GM19324 (cell line): ENCODE measurements around the gene CDK1.

Experiments
- ATAC-seq: cut with Tn5 transposase; IDR thresholded peaks from one replicate; pipeline ENCODE4 v1.9.1; 2021; ENCODE audit warnings: mild to moderate bottlenecking, moderate library complexity; ENCODE audit not compliant: unreplicated experiment, low FRiP score

CDK1 gene

DNA sequence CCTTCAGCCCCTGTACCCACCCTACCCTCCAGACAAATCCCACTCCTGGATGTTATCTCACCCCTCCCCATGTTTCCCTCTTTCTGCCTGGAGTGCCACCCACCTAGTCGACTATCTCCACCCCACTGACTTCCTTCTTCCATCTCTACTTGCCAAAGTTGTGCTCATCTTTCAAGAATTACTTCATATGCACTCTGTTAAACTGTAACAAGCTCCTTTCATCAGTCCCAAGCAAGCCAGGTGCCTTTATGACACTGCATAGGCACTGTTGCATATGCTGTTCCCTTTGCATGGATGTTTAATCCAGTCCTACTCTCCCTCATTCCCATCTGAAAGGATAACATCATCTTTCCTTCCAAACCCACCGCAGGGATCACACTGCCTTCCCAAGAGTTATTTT is 8.9 kb upstream of the CDK1 start:
- no peak for ATAC-seq

DNA sequence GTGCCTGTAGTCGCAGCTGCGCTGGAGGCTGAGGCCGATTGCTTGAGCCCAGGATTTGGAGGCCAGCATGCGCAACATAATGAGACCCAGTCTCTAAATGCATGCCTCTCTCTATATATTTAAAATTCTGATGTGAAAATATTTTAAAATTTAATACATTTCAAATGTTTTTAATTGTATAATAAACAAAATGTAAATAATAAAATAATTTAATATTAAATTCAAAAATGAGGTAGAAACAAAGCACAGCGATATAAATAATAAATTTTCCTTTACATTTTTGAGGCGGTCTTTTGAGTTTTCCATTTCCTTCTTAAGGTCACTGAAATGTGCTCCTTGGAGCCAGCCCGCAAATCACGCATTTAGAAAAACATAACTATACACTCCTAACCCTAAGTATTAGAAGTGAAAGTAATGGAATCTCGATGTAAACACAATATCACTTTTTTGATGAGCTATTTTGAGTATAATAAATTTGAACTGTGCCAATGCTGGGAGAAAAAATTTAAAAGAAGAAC is 523 bp upstream of the CDK1 start:
- peak; percentile 11 for ATAC-seq

DNA sequence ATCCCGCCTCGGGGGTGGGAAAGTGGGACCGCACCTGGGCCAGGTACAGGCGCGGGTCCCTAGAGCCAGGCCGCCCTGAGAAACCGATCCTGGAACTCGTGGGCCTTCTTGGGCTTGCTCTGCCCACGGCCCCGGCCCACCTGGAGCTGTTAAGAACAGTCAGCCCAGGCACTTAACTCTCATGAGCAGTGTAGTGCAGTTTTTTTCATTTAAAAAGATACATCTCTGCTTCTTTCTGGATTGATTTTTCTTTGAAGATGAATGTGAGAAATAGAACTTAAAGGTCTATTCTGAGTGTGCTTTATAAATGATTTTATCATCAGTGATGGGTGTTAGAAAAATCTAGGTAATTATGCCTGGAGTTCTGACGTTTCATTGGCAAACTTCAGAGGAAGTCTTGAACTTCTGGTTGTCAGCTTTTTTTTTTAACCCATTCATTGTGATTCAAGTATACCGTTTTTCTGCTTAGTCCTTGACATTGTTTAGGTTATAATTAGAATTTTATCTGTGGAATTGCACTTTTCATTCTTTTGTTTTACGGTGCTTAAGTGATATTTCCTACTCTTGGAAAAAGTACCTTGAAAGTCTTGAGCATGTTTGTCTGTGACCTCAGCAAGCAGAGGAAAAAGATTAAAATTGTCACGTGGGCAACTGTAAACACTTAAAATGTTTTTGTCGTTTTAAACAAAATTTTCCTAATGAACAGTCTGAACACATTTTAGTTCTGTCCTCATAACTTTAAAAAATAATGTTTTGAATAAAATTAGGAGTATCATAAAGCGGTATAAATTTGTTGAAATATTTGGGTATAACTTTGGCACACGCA is 906 bp downstream of the CDK1 start:
- peak; percentile 8 for ATAC-seq

DNA sequence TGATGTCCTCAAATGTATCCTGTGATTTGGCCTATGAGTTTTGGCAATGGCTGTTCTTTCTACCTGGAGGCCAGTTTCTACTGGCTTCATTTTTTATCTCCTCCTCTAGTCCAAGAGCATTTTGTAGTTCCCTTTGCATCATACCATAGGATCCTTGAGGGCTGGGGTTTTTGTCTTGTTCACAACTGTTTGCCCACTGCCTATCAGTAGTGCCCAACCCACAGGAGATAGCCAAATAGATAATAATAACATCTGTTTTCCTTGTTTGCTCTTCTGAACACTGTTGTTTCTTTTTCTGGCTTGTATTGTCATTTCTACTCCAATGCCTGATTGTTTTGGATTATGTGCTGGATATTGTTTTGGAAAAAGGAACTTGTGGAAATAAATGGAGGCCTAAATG is 3.4 kb downstream of the CDK1 start:
- no peak for ATAC-seq

DNA sequence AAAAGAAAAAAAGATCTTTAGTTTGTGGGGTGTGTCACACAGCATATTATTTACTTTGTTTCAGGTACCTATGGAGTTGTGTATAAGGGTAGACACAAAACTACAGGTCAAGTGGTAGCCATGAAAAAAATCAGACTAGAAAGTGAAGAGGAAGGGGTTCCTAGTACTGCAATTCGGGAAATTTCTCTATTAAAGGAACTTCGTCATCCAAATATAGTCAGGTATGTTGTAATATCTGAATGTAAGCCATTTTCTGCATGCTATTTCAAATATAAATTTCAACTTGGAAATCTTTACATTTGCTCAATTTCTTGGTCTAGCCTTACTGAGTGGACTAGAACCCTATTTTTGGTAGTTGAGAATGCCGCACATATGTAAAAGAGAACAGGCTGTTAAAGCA is 6.4 kb downstream of the CDK1 start:
- no peak for ATAC-seq

DNA sequence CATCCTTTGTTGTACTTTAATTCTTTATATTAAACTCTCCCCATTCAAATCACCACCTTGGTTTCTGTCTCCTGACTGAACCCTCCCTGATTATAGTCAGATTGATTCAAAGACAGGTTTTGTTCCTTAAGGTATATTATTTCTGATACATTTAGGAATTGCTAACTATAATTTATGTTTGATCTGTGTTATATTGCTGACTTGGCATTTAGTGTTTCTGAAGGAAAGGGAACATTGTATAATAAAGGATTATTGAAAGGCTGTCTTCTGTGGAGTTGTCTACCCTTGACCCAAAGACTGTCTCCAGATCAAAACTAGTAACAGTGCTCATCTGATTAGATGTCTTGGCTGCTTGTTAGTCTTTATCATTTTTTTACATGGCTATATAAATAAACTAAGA is 10.3 kb downstream of the CDK1 start:
- no peak for ATAC-seq

DNA sequence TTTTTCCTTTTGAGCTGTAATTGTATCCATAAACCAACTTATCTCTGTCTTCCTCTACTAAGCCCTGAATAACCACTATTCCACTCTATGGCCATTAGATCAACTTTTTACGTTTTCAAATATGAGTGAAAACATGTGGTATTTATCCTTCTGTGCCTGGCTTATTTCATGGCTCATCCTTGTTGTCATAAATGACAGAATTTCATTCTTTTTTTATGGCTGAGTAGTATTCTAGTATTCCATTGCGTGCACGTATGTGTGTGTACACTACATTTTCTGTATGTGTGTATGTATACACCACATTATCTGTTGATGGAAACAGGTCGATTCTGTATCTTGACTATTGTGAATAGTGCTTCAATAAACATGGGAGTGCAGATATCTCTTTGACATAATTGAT is 11.1 kb downstream of the CDK1 start:
- no peak for ATAC-seq

DNA sequence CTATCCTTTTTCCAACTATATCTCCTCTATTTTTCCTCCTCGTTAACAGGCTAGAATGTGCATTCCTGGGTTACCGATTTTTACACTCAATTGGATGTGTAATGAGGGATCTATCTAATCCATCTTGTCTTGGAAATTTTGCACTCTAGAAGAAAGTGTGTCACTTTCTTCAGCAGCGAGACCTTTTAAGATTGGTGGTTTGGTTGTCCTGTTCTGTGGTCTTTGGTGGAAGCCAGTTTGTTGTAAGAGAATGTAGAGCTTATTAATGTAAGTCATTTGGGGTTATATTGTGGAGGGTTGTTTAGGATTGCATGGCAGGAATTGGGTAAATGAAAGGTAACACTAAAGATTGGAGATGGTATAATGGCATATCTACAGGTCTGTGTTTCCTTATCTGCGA is 16.7 kb downstream of the CDK1 start:
- ATAC-seq = no peak

DNA sequence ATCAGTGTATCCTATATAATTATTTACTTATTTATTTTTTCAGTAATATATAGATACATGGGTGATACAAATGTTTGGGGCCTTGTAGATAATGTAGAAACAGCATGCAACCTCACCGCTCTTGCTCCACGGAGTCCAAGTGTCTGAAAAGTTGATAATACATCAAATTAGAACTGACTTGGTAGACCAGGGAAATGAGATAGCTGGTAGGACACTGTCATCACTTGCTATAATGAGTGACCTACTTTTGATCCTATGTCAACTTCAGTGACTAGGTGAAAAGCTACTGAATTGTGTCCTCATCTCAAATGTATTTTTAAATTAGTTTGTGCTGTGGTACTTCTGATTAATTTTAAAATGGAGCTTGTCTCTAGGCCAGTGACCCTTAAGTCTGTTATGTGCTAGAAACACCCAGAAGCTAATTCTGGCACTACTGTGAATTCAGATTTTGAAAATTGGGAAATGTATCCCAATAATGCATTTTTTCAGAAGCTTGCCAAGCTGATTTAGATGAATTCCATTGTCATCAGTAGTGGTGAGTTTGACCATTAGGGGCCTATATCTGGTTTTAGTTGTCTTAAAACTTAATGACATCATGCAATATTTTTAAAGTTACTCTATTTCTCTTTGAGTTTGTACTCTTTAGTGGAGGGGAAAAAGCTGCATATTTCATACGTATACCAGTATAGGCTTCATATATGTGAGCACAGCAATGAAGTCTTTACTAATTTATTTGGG is 17.4 kb downstream of the CDK1 start:
- no peak for ATAC-seq

DNA sequence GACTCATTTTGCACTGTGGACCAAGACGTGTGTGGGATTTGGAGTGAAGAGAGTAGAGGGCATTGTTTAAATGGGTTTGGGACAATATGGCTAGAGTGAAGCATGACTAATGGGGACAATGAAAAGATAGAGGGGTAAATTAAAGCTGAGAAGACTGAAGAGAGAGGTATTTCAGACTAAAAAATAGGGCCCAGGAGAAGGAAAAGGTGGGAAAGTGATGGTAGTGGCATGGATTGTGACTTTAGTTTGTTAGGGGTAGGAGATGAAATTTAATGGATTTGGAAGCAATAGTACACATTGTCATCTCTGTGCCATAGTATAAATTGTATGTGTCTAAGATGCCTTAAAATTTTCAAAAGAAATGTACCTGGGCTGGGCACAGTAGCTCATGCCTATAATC is 18.2 kb downstream of the CDK1 start:
- ATAC-seq = no peak

DNA sequence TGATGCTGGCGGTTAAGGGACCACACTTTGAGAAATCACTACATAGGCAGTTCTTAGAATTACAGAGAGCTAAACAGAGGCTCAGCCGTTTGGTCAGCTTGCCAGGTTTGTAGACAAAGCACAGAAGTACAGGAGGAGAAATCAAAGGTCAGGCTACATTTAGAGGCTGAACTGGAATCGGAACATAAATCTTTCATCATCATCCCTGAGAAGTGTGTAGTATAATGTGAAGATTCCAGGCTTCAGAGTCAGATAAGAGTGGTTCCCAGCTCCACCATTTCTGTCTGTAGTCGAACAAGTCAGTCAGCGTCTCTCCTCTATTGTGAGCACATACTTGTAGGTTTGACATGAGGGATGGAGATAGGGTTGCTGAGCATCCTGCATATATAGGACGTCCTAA is 18.9 kb downstream of the CDK1 start:
- ATAC-seq = no peak

DNA sequence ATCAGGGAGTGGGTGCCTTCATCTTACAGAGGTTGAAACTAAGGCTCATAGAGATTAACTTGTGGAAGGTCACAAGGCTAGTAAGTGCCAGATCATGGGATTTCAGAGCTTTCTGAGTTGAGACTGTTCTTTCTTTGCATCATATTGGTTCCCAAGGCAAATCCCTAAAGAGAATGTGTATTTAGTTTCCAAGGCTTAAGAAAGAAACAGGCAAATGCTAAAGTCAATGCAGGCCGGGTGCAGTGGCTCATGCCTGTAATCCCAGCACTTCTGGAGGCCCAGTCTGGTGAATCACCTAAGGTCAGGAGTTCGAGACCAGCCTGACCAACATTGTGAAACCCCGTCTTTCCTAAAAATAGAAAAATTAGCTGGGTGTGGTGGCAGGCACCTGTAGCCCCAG is 19.8 kb downstream of the CDK1 start:
- no peak for ATAC-seq

DNA sequence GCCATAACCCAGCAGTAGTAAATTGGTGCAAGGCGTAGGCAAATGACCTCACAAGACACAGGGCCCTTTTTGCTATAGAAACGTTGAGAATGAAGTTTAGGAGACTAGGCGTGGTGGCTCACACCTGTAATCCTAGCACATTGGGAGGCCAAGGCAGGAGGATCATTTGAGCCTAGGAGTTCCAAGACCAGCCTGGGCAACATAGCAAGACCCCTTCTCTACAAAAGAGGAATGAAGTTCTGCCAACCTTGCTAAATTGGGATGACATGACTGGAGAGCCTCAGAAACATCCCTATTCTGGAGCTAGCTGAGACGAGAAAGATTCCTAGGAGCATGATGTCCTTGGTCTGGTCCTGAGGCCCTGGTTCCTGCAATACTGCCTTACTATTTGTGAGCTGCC is 20.6 kb downstream of the CDK1 start:
- ATAC-seq = no peak

DNA sequence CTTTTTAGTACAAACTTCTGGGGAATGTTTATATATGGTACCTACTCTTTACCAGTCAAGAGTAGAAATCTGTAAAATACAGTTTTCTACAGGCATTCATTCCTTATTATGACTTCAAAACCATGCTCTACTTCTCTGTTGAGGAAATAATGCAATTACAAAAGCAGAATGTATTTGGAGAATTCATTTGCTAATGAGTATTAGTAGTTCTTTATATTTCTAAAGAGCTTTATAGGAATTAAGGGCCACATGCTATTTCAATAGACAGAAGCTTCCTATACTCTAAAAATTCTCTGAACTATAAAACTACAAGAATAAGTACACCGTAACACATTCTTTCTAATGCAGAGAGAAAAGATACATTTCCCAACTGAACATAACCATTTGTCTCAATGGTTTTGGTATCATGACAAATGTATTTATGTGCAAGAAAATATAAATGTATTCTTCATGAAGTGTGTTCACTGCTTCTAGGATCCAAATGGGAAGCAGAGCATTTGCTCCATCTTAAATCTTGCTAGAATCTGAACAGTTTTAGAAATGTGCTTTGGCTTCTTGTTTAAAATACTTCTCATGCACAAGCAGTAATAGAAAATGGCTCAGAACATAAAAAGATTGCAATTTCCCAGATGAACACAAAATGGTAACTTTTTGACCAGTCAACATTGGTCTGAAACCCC is 21.8 kb downstream of the CDK1 start:
- ATAC-seq = no peak

DNA sequence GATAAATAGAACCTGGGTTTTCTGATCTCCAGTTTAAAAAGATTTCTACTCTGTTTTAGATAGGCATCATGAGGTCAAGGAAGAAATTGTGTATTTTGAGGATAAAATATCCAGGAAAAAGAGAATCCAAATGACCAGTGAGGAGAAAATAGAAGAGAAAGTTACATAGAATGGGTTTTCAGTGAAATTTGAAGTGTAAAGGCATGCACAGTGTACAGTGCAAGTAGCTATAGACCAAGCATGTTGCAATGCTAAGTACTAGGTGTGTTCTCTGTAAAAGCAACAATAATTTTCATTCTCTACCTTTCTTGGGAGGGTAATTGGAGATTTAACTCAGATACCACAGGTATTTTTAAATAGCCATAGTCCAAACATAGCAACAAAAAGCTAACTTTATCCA is 22.6 kb downstream of the CDK1 start:
- ATAC-seq = no peak

DNA sequence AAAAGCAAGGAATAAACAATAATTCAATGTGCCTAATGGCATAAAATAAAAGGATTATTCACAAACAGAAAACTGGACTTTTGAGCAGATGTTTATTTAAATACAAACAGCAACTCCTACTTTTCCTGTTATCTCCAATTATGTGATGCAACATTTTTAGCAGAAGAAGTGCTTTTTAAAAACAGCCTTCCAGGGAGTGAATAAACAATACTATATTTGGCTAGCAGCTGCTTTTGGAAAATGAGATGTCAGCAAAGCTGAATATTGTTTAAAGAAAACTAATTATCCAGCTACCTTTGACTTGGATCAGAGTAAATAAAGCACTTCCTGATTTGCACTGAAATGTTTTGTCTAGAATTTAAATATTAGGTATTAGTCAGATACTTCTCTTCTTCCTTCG is 23.2 kb downstream of the CDK1 start:
- ATAC-seq = no peak

DNA sequence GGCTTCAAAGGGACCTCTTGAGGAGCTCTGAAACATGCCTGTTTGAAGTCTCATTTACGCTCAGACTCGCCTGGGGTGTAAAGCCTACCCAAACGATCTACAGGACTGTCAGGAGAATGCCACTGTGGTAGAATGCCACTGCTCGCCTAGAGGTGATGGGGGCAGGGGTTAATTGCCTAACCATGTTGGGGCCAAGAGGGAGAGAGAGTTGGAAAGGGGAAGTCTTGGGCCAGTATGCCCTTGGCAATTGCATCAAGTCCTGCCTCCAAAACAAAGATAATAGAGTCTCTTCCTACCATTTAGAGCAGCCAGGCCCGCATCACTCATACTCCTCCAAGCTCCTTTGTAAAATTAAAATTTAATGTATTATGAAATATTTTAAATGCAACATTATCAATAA is 25.2 kb downstream of the CDK1 start:
- ATAC-seq = no peak

DNA sequence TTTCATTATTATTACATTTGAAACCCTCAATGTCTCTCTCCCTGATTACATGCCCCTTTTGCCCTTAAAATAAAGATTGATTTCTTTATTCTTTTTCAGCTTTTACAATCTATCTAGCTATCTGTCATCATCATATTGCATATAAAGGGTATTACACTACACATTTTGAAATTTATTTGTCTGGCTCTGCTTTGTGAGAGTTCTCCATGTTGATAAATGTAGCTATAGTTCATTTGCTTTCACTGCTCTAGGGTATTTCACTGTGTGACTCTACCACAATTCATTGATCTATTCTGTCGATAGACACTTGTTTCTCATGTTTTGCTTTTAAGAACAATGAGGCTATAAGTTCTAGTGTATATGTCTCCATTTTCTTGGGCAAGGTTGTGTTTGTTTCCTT is 25.6 kb downstream of the CDK1 start:
- ATAC-seq = no peak

DNA sequence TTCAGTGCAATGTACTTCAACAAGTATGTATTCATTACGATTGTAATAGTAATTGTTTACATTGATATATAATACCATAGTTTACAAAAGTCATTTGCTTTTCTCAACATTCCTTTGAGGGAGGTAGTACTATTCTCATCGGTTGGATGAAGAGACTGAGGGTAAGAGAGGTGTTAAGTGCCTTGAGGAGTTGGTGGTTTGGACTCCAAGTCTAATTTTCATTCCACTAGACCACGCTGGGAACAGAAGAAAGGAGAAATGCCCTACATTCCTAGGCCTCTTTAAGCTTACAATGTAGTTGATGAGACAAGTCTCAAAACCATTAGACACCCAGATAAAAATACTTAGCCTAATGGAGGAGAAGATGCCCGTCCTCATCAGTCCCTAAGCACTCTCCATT is 28.6 kb downstream of the CDK1 start:
- no peak for ATAC-seq

DNA sequence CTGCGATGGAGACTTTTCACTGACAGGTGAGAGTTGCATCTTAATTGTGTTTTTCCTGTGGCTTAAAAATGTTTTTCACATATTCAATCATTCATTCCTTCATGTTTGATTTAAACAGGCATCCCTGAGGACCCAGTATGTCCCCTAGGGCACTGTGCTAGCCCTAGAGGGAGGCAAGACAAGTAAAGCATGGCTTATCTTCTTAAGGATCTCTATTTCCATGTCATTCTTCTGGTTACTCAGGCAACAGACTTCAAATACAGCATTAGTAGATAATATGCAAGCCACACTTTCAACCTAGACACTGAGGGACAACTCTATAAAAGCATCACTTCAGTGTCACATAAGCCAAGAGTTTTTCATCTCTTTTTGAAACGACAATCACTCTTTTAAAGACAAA is 29.2 kb downstream of the CDK1 start:
- no peak for ATAC-seq

DNA sequence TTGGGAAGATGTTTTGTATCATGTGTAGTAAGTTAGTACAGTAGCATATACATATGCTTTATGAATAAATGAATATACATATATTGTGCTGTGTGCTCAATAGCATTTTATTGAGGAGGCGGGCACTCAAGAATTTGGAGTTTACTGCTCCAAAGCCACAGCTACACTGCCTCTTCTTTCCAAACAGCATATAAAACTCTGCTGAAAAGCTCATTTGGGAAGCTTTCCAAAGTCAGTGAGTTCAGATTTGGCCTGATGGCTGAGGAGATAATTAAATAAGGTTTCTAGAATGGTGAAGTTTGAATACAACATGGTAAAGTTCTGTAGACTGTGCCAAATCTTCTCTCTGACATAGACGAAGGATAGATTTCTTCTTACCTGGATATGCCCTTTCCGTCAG is 29.8 kb downstream of the CDK1 start:
- no peak for ATAC-seq
